ENCODE results near the gene BLOC1S1. TPM values are rescaled to one million over a fixed set of nuclear protein-coding genes. Genes with fewer than 3 reads are reported as not detected.

BLOC1S1 gene
- total RNA-seq, 4 donors from 2014 or later, result 53.6 to 238 (median 140) TPM

DNA sequence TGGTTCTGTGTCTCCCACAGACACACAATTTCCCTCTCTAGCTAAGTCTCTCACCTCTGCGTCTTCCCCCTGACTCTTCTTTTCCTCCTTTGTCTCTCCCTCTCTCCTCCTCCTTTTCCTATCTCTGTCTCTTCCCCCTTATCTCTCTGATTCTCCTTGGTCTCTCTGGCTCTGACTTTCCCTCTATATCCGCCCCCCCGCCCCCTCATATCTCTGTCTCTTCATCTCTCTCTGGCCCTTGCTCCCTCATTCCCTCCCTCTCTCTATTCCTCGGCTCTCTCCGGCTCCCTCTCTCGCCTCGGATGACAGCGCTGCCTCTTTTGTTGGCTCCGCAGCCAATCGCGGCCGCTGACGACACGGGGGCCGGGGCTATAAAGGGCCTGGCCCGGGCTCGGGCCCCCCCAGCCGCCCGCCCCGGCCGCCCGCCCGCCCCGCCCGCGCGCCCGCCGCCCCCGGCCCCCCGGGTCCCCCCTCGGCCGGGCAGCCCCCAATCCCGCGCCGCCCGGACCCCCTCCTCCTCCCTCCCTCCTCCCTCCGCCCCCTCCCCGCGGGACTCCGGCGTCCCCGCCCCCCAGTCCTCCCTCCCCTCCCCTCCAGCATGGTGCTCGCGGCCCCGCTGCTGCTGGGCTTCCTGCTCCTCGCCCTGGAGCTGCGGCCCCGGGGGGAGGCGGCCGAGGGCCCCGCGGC, 27.0 kb downstream of the BLOC1S1 start, which contains the start of gene GDF11:
Gene GDF11 (plus strand): TSS at position 404 of the 687 bp plus-strand sequence. CDS start 195 bp downstream, at position 599.
- Histone ChIP-seq H3K36me3 (no peaks in the 10 kb centered on the region), H3K4me3 (peak within 1 kb of the TSS; percentile 53 to 61), H3K9me3 (no peaks in the 10 kb centered on the region), H3K4me1 (no peaks in the 10 kb centered on the region), H3K27ac (peak within 1 kb of the TSS; percentile 83 to 91), H3K27me3 (no peaks in the 10 kb centered on the region)
- TF ChIP-seq, protein P1, sequence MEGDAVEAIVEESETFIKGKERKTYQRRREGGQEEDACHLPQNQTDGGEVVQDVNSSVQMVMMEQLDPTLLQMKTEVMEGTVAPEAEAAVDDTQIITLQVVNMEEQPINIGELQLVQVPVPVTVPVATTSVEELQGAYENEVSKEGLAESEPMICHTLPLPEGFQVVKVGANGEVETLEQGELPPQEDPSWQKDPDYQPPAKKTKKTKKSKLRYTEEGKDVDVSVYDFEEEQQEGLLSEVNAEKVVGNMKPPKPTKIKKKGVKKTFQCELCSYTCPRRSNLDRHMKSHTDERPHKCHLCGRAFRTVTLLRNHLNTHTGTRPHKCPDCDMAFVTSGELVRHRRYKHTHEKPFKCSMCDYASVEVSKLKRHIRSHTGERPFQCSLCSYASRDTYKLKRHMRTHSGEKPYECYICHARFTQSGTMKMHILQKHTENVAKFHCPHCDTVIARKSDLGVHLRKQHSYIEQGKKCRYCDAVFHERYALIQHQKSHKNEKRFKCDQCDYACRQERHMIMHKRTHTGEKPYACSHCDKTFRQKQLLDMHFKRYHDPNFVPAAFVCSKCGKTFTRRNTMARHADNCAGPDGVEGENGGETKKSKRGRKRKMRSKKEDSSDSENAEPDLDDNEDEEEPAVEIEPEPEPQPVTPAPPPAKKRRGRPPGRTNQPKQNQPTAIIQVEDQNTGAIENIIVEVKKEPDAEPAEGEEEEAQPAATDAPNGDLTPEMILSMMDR (IDR thresholded peaks at IDR 0.05), result peak in 1 of 4 experiments; percentile 9
- peak; percentile 82 to 89 for TF ChIP-seq POLR2A (IDR thresholded peaks at IDR 0.05)
- peak; percentile 85 to 87 for DNase-seq
- intact Hi-C loops (cut with DNase I; ENCODE audit: low total_unique reads), result loop anchor here (10.0 kb wide), 1 partner anchor 72 kb away; the partner anchor contains the start of genes ORMDL2 and SARNP

DNA sequence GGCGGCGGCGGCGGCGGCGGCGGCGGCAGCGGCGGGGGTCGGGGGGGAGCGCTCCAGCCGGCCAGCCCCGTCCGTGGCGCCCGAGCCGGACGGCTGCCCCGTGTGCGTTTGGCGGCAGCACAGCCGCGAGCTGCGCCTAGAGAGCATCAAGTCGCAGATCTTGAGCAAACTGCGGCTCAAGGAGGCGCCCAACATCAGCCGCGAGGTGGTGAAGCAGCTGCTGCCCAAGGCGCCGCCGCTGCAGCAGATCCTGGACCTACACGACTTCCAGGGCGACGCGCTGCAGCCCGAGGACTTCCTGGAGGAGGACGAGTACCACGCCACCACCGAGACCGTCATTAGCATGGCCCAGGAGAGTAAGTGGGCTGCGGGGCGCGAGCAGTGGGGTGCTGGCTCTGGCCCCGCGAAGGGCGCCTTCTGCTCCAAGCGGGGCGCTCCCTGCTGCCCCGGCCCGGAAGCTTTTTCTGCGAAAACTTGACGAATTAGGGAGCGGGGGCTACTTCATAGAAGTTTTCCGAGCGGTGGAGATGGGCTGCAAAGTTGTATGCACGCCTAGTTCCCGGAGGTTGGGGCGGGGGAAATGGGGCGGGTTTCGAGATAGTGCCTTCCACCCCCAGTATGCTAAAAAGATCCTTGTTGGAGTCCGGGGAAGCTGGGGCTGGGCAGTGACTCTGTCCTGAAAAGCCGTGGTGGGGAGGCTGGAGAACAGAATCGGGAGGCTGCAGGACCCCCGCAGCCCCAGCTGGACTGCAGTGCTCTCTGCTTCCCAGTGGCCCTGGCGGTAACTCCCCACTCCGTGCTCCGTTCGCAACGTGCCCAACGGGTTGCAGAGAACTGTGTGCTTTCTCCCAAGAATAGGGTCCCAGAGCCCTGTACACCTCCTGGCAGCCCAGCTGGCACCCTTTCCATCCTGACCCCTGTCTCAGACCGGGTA, 27.8 kb downstream of the BLOC1S1 start:
- peak in 1 of 2 donors; percentile 64 for DNase-seq
- Histone ChIP-seq H3K9me3 (no peaks in the 10 kb centered on the region), H3K36me3 (no peaks in the 10 kb centered on the region), H3K27me3 (no peaks in the 10 kb centered on the region), H3K27ac (peak overlapping the region; percentile 83 to 91), H3K4me3 (peak overlapping the region; percentile 53 to 61), H3K4me1 (no peaks in the 10 kb centered on the region)
- intact Hi-C loops (cut with DNase I; ENCODE audit: low total_unique reads), result loop anchor here (10.0 kb wide), 1 partner anchor 71 kb away; the partner anchor contains the start of genes ORMDL2 and SARNP
- TF ChIP-seq, protein P1 (IDR thresholded peaks at IDR 0.05), result peak in 1 of 4 experiments; percentile 10
- TF ChIP-seq POLR2A (IDR thresholded peaks at IDR 0.05), result peak in 1 of 2 donors; percentile 8

DNA sequence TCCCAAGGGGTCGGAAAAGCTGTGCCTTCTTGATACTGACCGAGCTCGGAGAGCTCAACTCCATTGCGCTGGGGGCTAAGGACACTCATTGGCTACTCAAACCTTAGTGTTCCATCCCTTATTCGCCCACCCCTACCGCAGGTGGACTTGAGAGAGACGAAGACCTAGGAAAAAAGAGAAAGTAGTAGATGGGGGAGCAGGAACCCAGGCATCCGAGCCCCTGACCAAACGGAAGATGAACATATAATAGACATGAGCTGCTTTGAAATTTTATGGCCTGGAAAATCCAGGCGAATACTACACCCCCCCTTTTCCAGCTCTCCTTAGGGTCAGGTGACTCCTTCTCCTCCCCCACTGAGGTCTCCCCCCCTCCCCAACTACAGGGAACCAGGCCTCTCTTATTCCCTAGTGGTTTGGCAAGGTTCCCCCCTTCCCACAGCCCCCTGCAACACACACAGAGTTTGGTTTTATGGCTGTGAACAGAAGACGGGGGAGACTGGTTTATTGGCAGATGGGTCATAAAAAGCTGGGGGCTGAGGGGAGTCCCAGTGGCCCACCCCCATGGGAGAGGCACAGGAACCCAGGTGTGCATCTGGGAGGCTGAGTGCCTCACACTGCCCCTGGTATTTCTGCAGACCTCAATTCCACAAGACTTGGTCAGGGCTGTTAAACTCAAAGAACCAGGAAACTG, 28.6 kb downstream of the BLOC1S1 start:
- Histone ChIP-seq H3K27me3 (no peaks in the 10 kb centered on the region), H3K4me1 (no peaks in the 10 kb centered on the region), H3K36me3 (no peaks in the 10 kb centered on the region), H3K9me3 (no peaks in the 10 kb centered on the region), H3K4me3 (peak overlapping the region; percentile 53 to 61), H3K27ac (peak overlapping the region; percentile 83 to 91)
- no peak for DNase-seq
- intact Hi-C loops (cut with DNase I; ENCODE audit: low total_unique reads), result loop anchor here (10.0 kb wide), 1 partner anchor 70 kb away; the partner anchor contains the start of genes ORMDL2 and SARNP
- TF ChIP-seq, protein P1 (IDR thresholded peaks at IDR 0.05), result no peak
- no peak for TF ChIP-seq POLR2A (IDR thresholded peaks at IDR 0.05)

GRCh38 chr12:55745361-55746173, 29.7 kb downstream of the BLOC1S1 start:
- peak in 1 of 2 donors; percentile 57 for DNase-seq
- H3K4me3 ChIP-seq, result peak overlapping the region; percentile 7 to 18
- H3K36me3 ChIP-seq, result no peaks in the 10 kb centered on the region
- peak overlapping the region; percentile 83 to 91 for H3K27ac ChIP-seq
- H3K9me3 ChIP-seq, result no peaks in the 10 kb centered on the region
- intact Hi-C loops (cut with DNase I; ENCODE audit: low total_unique reads), result loop anchor here (10.0 kb wide), 1 partner anchor 69 kb away; the partner anchor contains the start of genes ORMDL2 and SARNP
- H3K27me3 ChIP-seq, result no peaks in the 10 kb centered on the region
- no peaks in the 10 kb centered on the region for H3K4me1 ChIP-seq
- TF ChIP-seq, protein P1 (IDR thresholded peaks at IDR 0.05), result no peak
- no peak for TF ChIP-seq POLR2A (IDR thresholded peaks at IDR 0.05)

All from uterus (tissue), 4 donors.